Left forelimb (tissue), 1 donor: ENCODE results near the gene FBXO15.

Experiments
- DNase-seq: peaks from one replicate; pipeline ENCODE4 v3.0.0-alpha.2; 2018; ENCODE audit warnings: low spot score

FBXO15 gene, protein sequence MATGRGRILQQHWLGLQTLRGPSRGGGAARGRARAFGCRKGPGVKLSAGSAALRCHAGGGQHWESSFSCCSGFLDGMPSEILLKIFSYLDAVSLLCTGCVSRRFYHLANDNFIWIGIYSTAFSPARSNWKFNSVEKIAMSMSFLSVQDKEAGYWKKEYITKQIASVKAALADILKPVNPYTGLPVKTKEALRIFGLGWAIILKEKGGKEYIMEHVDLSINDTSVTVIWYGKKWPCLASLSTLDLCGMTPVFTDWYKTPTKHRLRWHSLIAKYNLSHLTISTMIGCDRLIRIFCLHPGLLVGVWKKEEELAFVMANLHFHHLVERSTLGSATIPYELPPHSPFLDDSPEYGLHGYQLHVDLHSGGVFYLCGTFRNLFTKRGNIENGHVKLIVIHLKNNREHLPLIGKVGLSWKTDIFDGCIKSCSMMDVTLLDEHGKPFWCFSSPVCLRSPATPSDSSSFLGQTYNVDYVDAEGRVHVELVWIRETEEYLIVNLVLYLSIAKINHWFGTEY

DNA sequence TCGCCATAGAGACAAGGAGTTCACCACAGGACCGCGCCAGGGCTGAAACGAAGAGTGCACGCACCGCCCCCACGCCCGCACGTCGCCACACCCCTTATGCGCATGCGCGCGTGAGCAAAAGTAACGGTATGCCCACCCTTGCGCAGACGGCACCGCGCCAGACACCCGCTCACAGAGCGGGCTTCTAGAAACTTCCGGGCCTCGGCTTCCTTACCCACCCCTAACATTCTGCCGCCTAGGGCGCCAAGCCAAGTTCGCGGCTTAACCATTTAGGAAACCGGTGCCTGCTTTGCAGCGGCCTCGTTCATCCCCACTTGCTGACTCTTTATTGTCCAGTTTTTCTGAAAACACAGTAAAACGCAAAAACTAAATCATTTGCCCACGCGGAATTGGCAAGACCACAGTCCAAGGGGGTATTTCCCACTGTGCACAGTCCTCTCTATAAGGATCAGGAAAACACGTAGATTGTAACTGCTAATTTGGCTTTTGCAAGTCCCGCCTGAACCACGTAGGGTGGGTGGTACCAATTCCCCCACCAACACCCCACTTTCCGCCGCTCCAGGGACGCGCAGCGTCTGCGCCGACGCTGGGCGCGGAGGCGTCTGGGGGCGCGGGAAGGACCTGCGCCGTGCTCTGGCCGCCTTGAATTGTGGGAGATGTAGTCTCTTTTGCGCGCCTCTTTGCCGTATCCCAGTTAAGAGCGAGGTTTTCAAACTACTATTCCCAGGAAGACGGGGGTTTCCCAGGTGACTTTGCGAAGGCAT is at the start of gene FBXO15, which contains the start of gene TIMM21:
TSS of gene FBXO15 (minus strand) at position 56 of the 764 bp plus-strand sequence. CDS start at position 7, 49 bp downstream.
TSS of gene TIMM21 (plus strand) at position 745 of the 764 bp plus-strand sequence. CDS start 286 bp downstream, outside the sequence.
- peak; percentile 97 for DNase-seq

DNA sequence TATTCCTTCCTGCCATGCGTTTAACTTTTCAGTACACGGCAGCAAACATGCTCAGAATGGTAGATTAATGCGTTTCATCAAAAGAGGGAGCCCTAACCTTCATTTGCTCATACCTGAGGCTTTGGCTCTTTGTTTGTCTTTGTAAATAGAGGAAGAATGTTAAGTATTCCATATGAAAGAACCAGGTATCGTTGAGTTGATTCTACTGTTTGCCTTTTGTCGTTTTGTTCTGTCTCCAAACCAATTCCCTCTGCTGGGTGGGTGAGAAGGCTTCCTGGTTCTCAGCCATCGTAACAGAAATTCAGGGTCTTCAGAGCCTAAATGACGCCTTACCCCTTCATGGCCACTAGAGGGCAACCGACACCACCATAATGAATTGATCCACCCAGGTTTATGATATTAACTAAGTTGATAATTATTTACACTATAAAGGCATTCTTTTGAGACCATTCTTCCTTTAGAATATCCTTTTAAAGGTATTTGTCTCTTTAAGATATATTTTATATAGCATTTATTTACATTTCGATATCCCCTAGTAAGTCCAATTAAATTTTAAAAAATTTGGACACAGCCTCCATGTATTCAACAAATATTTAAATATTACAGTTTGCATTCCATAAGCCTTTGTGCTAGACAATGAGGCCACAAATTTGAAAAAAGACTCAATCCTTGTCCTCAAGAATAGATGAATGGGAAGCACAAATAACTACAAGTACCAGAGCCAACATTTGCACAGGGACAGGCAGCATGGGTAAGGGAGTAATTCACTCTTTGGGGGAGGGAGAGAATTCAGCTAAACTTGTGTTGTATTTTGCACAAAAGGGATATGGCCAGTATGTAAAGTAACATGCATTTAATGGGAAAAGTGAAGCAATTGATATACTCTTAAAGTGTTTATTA is 48.8 kb upstream of the FBXO15 start:
- DNase-seq: no peak

DNA sequence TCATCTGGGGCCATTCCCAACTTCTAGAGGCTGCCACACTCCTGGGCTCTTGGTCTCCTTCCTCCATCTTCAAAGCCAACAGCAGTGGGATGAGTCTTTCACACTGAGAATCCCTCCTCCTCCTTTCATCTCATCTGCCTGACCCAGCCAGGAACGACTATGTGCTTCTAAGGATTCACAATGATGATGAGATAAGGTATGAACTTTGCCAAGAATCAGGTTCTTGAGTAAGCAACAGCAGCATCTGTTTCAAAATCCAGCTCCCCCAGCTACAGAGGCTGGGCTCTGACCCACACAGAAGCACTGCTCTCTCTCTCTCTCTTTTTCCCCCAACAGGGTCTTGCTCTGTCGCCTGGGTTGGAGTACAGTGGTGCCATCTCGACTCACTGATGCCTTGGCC is 47.1 kb upstream of the FBXO15 start:
- no peak for DNase-seq

DNA sequence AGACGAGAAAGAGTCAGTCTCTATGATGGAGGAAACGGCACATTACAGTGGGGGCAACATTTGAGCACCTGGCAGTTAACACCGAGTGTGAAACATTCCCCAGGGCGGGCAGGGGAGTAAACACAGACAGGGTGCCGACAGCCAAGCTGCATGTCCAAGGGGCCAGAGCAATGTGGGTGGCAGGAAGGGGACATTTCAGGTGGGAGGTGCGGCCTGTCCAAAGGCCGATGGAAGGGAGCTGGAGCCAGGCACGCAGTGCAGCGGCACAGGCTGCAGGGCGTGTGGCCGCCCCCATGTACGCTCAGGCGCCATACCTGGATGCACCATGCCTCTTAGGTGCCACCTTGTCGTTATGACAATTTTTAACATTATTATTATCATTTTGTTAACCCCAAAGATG is 43.9 kb upstream of the FBXO15 start:
- DNase-seq: no peak

DNA sequence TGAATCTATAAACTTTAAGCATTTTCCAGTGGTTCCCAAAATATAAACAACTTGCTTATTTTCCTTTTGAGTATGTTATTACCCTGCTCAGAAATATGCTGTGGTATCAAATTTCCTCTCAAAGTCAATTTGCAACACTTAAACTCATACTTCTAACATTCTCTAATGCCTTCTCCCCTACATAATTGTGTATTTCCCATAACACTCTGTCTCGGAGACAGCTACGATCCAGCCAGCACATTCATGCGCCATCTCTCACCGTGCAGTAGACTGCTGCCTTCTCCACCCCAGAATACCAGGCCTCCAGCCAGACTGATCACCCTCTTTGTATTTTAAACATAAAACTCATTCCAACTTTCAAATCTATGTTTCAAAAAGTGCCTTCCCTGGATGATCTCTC is 42.5 kb upstream of the FBXO15 start:
- DNase-seq: no peak

DNA sequence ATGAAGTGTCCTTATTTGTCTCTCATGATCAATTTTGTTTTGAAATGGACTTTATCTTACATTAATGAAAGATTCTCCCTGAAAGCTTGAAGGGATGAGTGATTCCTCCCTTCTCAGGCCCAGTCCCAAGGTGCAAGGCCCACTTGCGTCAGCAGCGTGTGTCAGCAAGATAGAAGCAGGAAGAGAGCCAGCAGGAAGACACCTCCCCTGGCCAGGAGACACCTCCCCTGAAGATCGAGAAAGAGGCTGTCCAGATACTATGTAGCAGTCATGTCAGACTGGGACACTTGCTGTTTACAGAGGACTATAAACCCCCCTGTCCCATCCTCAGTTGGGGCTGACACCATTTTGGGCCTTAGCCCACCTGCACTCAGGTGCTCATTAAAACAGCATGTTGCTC is 39.0 kb upstream of the FBXO15 start:
- no peak for DNase-seq

DNA sequence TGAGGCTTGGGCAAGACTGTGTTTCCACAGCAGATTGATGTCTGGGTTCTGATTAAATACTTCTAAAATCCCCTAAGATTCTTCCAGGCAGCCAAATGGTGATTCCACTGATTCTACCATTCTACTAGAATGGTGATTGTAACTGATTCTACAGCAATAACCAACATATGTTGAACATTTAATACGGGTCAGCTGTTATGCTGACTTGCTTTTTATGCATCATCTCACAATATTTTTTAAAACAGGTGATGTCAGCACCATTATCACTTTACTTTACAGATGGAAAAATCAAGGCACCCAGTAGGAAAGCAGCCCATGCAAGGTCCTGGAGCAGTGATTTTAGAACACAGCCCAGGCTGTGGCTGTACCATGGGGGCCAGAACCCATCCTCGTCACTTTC is 38.2 kb upstream of the FBXO15 start:
- no peak for DNase-seq

DNA sequence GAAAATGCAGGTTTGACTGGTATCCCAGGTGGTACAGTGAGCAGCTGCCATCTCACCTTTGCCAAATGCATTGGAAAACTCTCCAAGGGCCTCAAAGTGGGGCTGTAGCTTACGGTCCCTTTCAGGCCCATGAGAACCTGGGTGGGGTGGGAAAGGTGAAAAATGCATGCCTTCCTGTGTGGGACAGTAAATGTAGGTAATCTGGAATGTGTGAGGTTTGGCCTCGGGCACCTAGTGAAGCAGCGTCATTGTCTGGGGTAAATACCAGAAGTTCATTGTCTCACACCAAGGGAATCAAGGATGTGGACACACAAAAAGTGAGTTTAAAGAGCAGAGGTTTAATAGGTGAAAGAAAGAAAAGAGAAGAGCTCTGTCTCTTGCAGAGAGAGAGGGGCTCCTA is 37.2 kb upstream of the FBXO15 start:
- no peak for DNase-seq

DNA sequence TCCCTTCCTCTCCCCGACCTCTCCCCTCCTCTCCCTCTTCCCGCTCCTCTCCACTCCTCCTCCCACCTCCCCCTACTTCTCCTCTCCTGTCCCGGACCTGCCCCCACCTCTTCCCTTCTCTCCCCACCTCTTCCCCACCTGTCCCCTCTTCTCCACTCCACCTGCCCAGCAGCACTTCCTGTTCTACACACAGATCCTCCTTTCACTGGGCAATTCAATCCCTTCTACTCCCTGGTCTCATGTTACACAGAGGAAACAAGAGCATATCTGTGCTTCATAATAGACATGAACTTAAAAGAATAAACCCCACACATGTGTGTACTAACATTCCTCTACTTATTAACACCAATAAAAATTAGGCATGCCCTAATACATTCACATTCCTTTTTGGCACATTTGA is 35.5 kb upstream of the FBXO15 start:
- DNase-seq: no peak

DNA sequence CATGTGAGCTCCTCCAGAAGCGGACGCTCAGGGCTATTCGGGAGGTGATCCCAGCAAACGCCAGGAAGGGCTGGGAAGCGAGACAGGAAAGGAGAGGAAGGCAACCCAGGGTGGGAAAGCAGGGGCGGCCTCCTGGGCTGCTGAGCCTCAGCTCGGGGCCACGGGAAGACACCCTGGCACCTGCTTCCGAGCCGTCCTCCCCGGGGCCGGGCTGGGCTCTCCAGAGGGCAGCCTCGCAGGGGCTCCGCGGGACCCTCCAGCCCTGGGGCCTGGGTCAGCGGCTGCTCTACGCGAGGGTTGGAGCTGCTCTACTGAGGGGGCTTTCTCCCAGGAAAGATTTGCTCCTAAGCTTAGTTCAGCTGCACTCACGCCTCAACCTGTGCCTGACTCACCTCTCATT is 34.7 kb upstream of the FBXO15 start:
- DNase-seq: no peak

DNA sequence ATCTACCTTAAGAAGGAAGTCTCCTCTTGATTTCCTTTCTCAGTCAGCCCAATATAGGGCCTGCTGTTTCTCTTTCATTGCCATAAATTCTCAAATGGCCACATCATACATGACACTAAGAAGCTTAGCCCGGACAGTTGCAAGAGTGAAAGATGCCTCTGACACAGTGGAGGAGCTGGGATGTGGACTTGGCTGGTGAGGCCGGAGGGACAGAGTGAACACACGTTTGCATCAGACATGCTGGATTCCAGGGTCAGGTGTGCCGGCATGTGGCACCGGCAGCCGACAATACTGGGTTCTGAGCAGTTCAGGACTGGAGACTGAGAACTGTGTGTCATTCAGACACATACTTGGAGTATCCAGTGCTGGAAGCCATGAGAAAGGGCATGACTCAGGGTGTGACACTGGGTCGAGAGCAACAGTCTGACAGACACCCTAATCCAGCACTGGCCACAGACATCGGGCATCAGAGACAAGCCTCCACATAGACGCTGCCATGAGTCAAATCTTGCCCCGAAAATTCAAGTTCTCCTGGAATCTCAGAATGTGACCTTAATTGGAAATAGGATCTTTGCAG is 32.1 kb upstream of the FBXO15 start:
- DNase-seq: no peak

DNA sequence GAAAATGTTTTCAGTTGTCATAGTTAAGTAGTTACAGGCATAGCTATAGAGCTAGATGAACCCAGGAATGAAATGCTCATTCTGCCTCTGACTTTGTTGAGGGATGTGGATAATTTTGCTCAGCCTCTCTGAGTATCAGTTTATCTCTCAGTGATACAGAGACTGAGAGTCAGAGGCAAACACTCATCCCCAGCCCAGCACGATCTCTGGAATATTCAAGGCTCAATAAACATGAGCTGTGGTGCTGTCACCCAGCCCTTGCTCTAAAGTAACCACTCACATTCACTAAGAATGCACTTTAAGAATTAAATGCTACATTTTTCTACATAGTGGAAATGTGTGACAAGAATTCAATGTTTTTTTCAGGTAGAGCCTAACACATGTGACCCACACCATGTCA is 31.2 kb upstream of the FBXO15 start:
- no peak for DNase-seq

DNA sequence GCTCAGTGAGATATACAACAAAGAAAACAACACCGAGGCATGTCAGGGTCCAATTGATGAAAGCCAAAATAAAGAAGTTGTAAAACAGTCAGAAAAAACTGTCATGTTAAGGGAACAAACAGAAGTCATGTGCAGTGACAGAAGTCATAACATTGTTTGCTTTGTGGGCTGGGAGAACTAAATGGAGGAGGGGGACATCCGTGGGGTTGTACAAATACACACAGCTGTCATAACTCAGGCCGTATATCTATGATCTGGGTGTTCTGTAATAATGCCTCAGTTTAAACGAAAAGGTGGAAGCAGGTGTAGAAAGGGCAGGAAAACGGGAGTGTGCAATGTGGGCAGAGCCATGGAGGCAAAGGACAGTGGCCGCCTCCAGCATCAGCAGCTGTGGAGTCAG is 28.0 kb upstream of the FBXO15 start:
- no peak for DNase-seq

DNA sequence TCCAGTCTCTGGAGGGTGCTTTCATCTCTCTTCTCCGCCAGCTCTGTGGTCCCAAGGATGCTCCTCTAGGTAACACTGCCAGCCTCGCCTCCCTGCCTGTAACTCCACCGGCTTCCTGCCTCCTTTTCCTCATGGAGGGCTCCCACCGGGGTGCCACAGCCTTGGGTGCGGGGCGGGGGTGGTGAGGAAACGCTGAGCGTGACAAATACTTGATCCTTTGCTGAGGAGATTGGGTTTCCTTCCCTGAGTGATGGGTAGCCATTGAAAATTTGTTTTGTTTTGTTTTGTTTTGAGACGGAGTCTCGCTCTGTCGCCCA is 25.8 kb upstream of the FBXO15 start:
- DNase-seq: no peak

DNA sequence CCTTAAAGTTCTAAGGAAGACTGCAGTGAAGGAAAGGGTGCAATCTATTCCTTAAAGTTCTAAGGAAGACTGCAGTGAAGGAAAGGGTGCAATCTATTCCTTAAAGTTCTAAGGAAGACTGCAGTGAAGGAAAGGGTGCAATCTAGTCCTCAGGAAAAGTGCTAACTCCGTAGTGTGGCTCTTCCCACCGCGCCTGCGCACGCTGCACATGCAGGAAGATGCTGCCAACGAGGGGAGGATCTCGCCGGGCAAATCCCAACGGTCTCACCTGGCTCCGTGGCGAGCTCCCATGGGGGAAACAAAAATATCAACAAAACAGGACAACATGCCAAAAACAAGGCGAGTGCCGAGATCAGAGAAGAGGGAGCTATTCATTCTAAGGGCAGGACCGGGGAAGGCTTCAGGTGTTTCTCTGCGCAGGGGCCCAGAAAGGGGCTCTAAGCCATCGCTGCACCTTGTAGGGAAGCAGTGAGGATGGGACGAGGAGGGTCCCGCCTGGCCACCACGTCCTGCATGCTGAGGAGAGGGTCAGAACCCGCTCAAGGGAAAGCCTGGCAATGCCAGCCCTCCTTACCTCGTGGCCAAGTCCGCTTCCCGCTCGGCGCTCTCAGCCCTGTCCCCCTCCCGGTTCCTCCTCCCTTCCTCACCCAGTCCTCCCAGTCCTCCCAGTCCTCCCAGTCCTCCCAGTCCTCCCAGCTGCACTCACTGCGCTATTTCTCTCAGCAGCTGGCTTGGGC is 25.2 kb upstream of the FBXO15 start:
- no peak for DNase-seq

DNA sequence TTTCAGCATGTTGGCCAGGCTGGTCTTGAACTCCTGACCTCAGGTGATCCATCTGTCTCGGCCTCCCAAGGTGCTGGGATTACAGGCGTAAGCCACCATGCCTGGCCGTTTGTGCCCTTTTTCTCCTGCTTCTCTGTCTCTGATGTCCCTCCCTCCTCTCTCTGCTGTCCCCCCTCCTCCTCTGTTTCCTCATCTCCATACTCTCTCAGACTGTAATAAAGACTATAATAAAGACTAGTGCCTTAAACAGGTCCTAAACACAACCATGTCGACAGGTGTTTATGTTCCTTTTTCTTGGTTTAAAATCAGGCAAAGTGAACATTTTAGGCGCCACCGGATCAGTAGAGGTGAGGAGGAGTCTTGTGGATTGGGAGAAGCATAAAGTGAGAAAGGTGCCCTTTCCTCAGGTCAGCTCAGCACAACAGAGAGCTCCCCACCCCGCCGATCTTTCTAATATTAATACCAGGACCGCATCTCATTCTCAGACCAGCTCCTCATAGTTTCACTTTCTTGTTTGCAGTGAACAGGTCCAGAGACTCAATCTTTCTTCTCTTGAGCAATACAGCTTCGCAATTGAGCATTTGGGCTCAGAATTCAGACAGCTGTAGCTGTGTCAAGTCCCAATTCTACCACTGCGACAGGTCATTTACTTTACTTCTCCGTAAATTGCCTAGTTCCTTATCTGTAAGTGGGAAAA is 24.4 kb upstream of the FBXO15 start:
- no peak for DNase-seq

DNA sequence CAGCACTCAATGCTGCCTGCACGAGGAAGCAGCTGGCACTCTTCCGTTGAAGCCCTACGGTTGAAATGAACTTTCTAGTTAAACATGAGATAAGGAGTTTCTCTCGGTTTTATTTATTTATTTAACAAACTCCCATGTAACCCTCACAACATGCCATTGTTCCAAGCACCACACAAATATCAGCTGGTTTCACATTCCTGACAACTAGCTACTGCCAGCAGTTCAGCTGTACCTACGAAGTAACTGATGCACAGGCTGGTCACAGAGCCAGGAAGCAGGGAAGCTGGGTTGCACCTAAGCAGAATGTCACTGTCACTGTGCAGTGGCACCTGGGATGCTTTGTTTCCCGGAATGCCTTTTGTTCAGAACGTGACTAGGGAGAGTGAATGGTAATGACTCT is 18.8 kb upstream of the FBXO15 start:
- no peak for DNase-seq

DNA sequence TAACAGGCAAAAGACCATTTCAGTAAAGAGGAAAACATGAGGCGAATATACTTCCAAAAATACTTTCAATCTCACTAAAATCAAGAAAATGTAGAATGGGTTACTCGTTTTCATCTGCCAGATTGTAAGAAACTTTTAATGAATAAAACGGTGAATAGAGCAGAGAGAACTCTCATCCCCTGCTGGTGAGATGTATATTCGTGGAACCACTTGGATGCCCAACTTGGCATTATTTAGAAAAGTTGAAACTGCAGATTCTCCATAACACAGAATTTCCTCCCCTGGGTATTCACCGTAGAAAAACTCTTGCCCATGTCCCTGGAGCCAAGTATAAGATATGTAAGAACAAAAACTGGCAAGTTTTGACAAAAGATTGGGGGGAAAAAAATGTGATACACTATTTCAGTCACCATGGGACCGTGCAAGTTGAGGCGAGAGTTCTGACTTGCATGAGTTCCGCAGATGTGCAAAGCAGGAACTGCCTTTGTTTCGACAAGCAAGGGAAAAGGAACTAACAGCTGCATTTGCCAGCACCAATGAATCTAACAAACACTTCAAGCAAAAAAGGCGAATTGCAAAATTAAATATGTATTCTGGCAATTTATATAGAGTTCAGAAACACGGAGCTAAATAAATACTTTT is 15.5 kb upstream of the FBXO15 start:
- no peak for DNase-seq

DNA sequence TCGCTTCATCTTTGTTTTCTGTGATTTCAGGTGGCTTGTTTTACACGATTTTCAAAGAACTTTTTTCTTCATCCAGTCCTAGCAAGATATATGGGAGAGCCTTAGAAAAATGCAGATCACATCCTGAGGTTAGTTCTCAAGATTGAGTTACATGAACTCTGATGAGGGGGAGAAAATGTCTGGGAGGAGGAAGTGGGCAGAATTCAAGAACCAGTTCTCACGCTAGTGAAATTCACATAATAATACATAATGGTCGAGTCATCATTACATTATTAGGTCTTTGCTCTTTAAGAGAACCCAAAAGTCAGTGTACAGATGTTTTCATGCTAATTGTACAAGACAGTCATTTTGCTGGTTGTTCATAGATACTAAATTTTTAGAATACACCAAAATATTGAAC is 7.6 kb upstream of the FBXO15 start:
- no peak for DNase-seq

DNA sequence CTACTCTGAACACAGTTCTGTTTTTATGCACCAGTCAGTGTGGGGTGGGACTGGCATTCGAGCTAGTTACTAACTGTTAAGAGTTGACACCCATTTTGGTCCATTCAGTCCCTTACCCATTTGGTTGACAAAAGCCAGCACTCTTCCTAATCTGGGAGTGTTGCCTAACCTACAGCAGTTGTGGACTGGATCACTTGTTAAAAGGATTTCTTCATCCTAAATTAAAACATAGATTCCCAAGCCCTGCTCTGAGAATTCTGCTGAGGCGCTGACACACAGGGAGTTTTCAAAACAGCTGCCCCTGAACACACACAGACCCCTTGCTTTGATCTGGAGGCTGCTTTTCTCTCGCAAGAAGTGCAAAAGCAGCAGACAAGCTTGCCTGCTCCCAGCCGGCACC is 7.1 kb upstream of the FBXO15 start:
- no peak for DNase-seq
